HL-60 (cell line): ENCODE data around the gene TRIM34.

Experiments
- DNase-seq, 2 experiments: peaks; one replicate each; pipeline ENCODE4 v3.0.0-alpha.2; 2010 to 2020; ENCODE audit warnings: low read depth in 1 of 2, low spot score in 1 of 2
- H3K27ac ChIP-seq: fragments of 250-450 bp; sonication (Bioruptor Pico); replicated peaks from 2 replicates; pipeline ENCODE4 v1.5.1; 2020; ENCODE audit warnings: mild to moderate bottlenecking, moderate library complexity
- H3K27me3 ChIP-seq: fragments of 250-450 bp; sonication (Bioruptor Pico); 2 replicates; pipeline ENCODE4 v1.5.1; 2021; ENCODE audit warnings: mild to moderate bottlenecking, moderate library complexity; ENCODE audit not compliant: insufficient read depth, poor library complexity, severe bottlenecking
- H3K4me3 ChIP-seq: replicated peaks from 2 replicates; pipeline ENCODE4 v1.5.1; 2011; ENCODE audit warnings: mild to moderate bottlenecking, control low read depth, low read length; ENCODE audit not compliant: insufficient read depth
- CTCF ChIP-seq: IDR thresholded peaks from one replicate; pipeline ENCODE4 v1.5.1; 2011; ENCODE audit warnings: low read length, control low read depth, inconsistent platforms; ENCODE audit not compliant: insufficient read depth
- GABPA ChIP-seq: IDR thresholded peaks from 2 replicates; pipeline ENCODE4 v1.6.1; 2012; ENCODE audit warnings: low read depth
- POLR2AphosphoS5 ChIP-seq: IDR thresholded peaks from 2 replicates; pipeline ENCODE4 v1.6.1; 2012; ENCODE audit warnings: low read depth
- REST ChIP-seq: IDR thresholded peaks from 2 replicates; pipeline ENCODE4 v1.6.1; 2012; ENCODE audit warnings: low read depth; ENCODE audit not compliant: insufficient replicate concordance
- SPI1 ChIP-seq: IDR thresholded peaks from 2 replicates; pipeline ENCODE4 v1.6.1; 2012; ENCODE audit warnings: low read depth, mild to moderate bottlenecking, borderline replicate concordance

TRIM34 gene

GRCh38 chr11:5618807-5619206 is 6.0 kb upstream of the TRIM34 start:
- no peak for DNase-seq
- Histone ChIP-seq H3K27me3 (no peaks in the 10 kb centered on the region), H3K4me3 (no peak overlapping the region), H3K27ac (no peak overlapping the region)
- TF ChIP-seq REST: no peak
- no peak for TF ChIP-seq POLR2AphosphoS5
- no peak for TF ChIP-seq CTCF
- no peak for TF ChIP-seq SPI1
- no peak for TF ChIP-seq GABPA

DNA sequence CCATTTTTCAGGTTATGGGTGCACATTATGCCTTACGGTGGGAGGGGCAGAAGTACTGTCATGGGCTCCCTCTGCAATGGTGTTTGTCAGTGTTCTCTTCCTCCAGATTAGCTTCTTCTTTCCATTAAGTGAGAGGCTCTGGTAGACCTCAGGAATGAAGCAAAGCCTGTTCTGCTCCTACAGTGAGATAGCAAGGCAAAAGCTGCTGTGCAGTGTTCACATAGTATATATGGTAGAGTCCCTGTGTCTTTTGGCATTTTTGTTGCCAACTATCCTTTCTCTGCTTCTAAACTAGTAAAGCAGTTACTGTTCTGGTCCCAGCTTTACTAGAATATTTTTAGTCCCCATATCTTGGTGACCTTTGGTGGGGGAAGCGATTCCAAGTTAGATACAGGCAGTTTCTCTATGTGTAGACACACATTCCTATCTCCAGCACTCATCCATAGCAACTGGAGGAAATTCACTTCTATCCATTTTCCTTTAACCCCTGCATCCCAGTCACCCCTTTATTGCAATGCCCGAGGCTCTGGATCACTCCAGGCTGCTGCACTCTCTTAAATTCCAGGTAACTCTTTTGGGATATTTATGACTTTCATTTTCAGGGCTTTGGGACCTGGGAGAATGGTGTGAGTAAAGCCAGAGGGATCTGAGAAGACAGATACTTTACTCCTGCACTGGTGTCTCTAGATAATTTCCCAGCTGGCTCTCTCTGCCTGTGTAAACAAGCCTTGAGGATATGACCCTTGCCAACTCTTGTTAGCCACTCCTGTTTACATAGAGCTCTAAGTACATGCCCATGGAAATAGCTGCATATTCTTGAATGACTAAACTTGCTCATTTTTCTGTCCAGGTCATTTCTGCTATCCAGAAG is 3.9 kb upstream of the TRIM34 start:
- H3K27ac ChIP-seq: no peak overlapping the region
- DNase-seq: no peak
- no peaks in the 10 kb centered on the region for H3K27me3 ChIP-seq
- no peak for TF ChIP-seq REST
- H3K4me3 ChIP-seq: no peak overlapping the region

- H3K27ac ChIP-seq: no peak overlapping the region
Observed at GRCh38 chr11:5621580-5621979, 3.2 kb upstream of the TRIM34 start.

More at GRCh38 chr11:5621580-5621979, 3.2 kb upstream of the TRIM34 start:
- TF ChIP-seq REST (no peak), CTCF (no peak), POLR2AphosphoS5 (no peak), SPI1 (no peak), GABPA (no peak)
- Histone ChIP-seq H3K27me3 (no peaks in the 10 kb centered on the region), H3K4me3 (no peak overlapping the region)
- DNase-seq: no peak
